SU-DHL-6 (cell line): Measurements from ENCODE around the gene SLC25A10.
A peak's percentile ranks its signal among the peaks of the same experiment; 100 is the strongest.

Experiments used
- H2AFZ ChIP-seq: fragments of 200-600 bp; sonication (generic); 2 replicates; pipeline ENCODE4 v1.6.1; 2014; ENCODE audit warnings: low read depth, mild to moderate bottlenecking, moderate library complexity, mixed read lengths, antibody characterized with exemption, low read length; ENCODE audit not compliant: severe bottlenecking
- H3F3A ChIP-seq: fragments of 200-600 bp; shearing (Covaris generic); 2 replicates; pipeline ENCODE4 v1.6.0; 2016; ENCODE audit warnings: antibody characterized with exemption, mild to moderate bottlenecking; ENCODE audit not compliant: insufficient read depth
- H3K27ac ChIP-seq: fragments of 200-600 bp; sonication (generic); 2 replicates; pipeline ENCODE4 v1.5.1; 2016; ENCODE audit warnings: low read depth, mild to moderate bottlenecking, low read length, moderate library complexity, mixed read lengths
- H3K27me3 ChIP-seq: fragments of 200-600 bp; sonication (generic), shearing (Covaris generic); 2 replicates; pipeline ENCODE4 v1.6.0; 2014; ENCODE audit warnings: mild to moderate bottlenecking, low read length
- H3K36me3 ChIP-seq: fragments of 200-600 bp; sonication (generic); 2 replicates; pipeline ENCODE4 v1.6.1; 2014; ENCODE audit warnings: mild to moderate bottlenecking, low read length, mixed read lengths
- H3K4me2 ChIP-seq: fragments of 300-600, 200-600 bp; shearing (Covaris generic), sonication (generic); 2 replicates; pipeline ENCODE4 v1.6.0; 2014; ENCODE audit warnings: low read length, low read depth, mild to moderate bottlenecking; ENCODE audit not compliant: poor library complexity, severe bottlenecking
- H3K4me3 ChIP-seq: fragments of 200-600 bp; sonication (generic); 2 replicates; pipeline ENCODE4 v1.5.1; 2014; ENCODE audit warnings: antibody characterized with exemption, low read length, mild to moderate bottlenecking, mixed read lengths; ENCODE audit not compliant: insufficient read depth, poor library complexity, severe bottlenecking
- H3K79me2 ChIP-seq: fragments of 200-600 bp; sonication (generic); 2 replicates; pipeline ENCODE4 v1.6.1; 2014; ENCODE audit warnings: mild to moderate bottlenecking, low read length, moderate library complexity; ENCODE audit not compliant: insufficient read depth
- H3K9ac ChIP-seq: fragments of 200-600 bp; sonication (generic); 2 replicates; pipeline ENCODE4 v1.7.0; 2014; ENCODE audit warnings: mild to moderate bottlenecking, low read length
- H3K9me2 ChIP-seq: fragments of 200-600 bp; sonication (generic); replicated peaks from 2 replicates; pipeline ENCODE4 v1.6.1; 2014; ENCODE audit warnings: low read length; ENCODE audit not compliant: insufficient read depth
- H3K9me3 ChIP-seq: fragments of 200-600 bp; sonication (generic); 2 replicates; pipeline ENCODE4 v1.6.1; 2014; ENCODE audit warnings: low read length, mixed read lengths; ENCODE audit not compliant: insufficient read depth
- H4K20me1 ChIP-seq: fragments of 200-600 bp; sonication (generic); 2 replicates; pipeline ENCODE4 v1.6.1; 2014; ENCODE audit warnings: low read depth, mild to moderate bottlenecking, antibody characterized with exemption, low read length, moderate library complexity, mixed read lengths
- CTCF ChIP-seq: fragments of 200-600 bp; sonication (generic); IDR thresholded peaks from one replicate; pipeline ENCODE4 v1.5.1; 2017; ENCODE audit warnings: antibody characterized with exemption, mild to moderate bottlenecking, low read length, moderate library complexity; ENCODE audit not compliant: insufficient read depth, poor library complexity, severe bottlenecking
- EZH2phosphoT487 ChIP-seq: fragments of 200-600 bp; sonication (generic), shearing (Covaris generic); conservative IDR thresholded peaks from 2 replicates; pipeline ENCODE4 v1.6.1; 2018; ENCODE audit warnings: mild to moderate bottlenecking, antibody characterized with exemption, low read length, moderate library complexity, mixed read lengths

Gene SLC25A10

GRCh38 chr17:81681672-81682071, 30.4 kb upstream of the SLC25A10 start:
- H3K4me3 ChIP-seq, result no peak overlapping the region
- no peaks in the 10 kb centered on the region for H3K9me3 ChIP-seq
- H3K9me2 ChIP-seq, result no peaks in the 10 kb centered on the region
- H2AFZ ChIP-seq, result no peak overlapping the region
- H3K27ac ChIP-seq, result no peak overlapping the region
- no peak overlapping the region for H3K9ac ChIP-seq
- H4K20me1 ChIP-seq, result no peaks in the 10 kb centered on the region
- H3K27me3 ChIP-seq, result no peaks in the 10 kb centered on the region
- H3K36me3 ChIP-seq, result no peaks in the 10 kb centered on the region
- H3K4me2 ChIP-seq, result no peak overlapping the region
- no peaks in the 10 kb centered on the region; the same call in 1 of the 2 replicates for H3F3A ChIP-seq
- no peak for TF ChIP-seq CTCF
- H3K79me2 ChIP-seq, result peaks cover 44% of the 10 kb centered on the region

- no peaks in the 10 kb centered on the region for H3K27me3 ChIP-seq
- H3K9me2 ChIP-seq, result no peaks in the 10 kb centered on the region
- peak overlapping the region; percentile 83 for H3K4me3 ChIP-seq
- no peak overlapping the region for H2AFZ ChIP-seq
- H3K4me2 ChIP-seq, result peak overlapping the region; percentile 64
- H3F3A ChIP-seq, result no peaks in the 10 kb centered on the region; the same call in 1 of the 2 replicates
- H3K79me2 ChIP-seq, result peaks cover 44% of the 10 kb centered on the region
- TF ChIP-seq CTCF (no peak), EZH2phosphoT487 (no peak)
- H3K9ac ChIP-seq, result peak overlapping the region; percentile 86
- H3K36me3 ChIP-seq, result no peaks in the 10 kb centered on the region
- H4K20me1 ChIP-seq, result no peaks in the 10 kb centered on the region
- no peaks in the 10 kb centered on the region for H3K9me3 ChIP-seq
- no peak overlapping the region for H3K27ac ChIP-seq
Measured at GRCh38 chr17:81682565-81683207, 29.4 kb upstream of the SLC25A10 start.

- peaks cover 49% of the 10 kb centered on the region for H3K79me2 ChIP-seq
- H2AFZ ChIP-seq, result peak overlapping the region; percentile 52
- peak overlapping the region; percentile 33; the same call in 1 of the 2 replicates for H3K27ac ChIP-seq
Measured at GRCh38 chr17:81683208-81683583, 28.9 kb upstream of the SLC25A10 start.

More at GRCh38 chr17:81683208-81683583, 28.9 kb upstream of the SLC25A10 start:
- Histone ChIP-seq H3F3A (no peaks in the 10 kb centered on the region), H3K27me3 (no peaks in the 10 kb centered on the region), H4K20me1 (no peaks in the 10 kb centered on the region), H3K9me2 (no peaks in the 10 kb centered on the region), H3K4me2 (peak overlapping the region; percentile 64), H3K9me3 (no peaks in the 10 kb centered on the region), H3K36me3 (no peaks in the 10 kb centered on the region), H3K9ac (peak overlapping the region; percentile 86), H3K4me3 (peak overlapping the region; percentile 83)
- no peak for TF ChIP-seq CTCF
- TF ChIP-seq EZH2phosphoT487, result no peak
